Esophagus muscularis mucosa (tissue), 4 donors: Measurements from ENCODE around the gene CLUH. TPM values are rescaled to one million over a fixed set of nuclear protein-coding genes. Genes with fewer than 3 reads are reported as not detected.

Experiments
- DNase-seq: peaks from one replicate; pipeline ENCODE4 v3.0.0-alpha.2; 2017; ENCODE audit errors: extremely low spot score
- H3K27ac ChIP-seq, 4 donors: fragments of 200-600 bp; sonication (generic); replicated peaks in 1 of 4; 1 replicate in 3 of 4; 2 replicates in 1 of 4; pipeline ENCODE4 v1.5.1; 2016 to 2019; ENCODE audit warnings: mild to moderate bottlenecking in 1 of 4
- H3K27me3 ChIP-seq, 4 donors: fragments of 200-600 bp; sonication (generic); one replicate each; pipeline versions ENCODE4 v1.5.1 to v1.6.0; 2016 to 2019
- H3K36me3 ChIP-seq, 4 donors: fragments of 200-600 bp; sonication (generic); one replicate each; pipeline ENCODE4 v1.5.1; 2016 to 2019
- H3K4me1 ChIP-seq, 4 donors: fragments of 200-600 bp; sonication (generic); one replicate each; pipeline ENCODE4 v1.5.1; 2016 to 2019
- H3K4me3 ChIP-seq, 4 donors: fragments of 200-600 bp; sonication (generic); 1 replicate in 2 of 4; 2 replicates in 2 of 4; pipeline ENCODE4 v1.5.1; 2016 to 2019; ENCODE audit warnings: mild to moderate bottlenecking in 4 of 4, moderate library complexity in 1 of 4
- H3K9me3 ChIP-seq, 4 donors: fragments of 200-600 bp; sonication (generic); 1 replicate in 3 of 4; 2 replicates in 1 of 4; pipeline ENCODE4 v1.5.1; 2016 to 2019
- EP300 ChIP-seq: sonication (generic); formaldehyde crosslinking; IDR thresholded peaks from one replicate; pipeline ENCODE4 v1.6.1; 2017; ENCODE audit warnings: antibody characterized with exemption
- POLR2A ChIP-seq: fragments of 450-650 bp; IDR thresholded peaks from one replicate; pipeline ENCODE4 v1.6.1; 2017; ENCODE audit warnings: antibody characterized with exemption, moderate library complexity, mild to moderate bottlenecking, low read depth
- POLR2AphosphoS5 ChIP-seq, 2 donors: sonication (generic); formaldehyde crosslinking; IDR thresholded peaks; one replicate each; pipeline ENCODE4 v1.6.1; 2017; ENCODE audit warnings: antibody characterized with exemption in 2 of 2
- WGBS: methylation state at CpG from one replicate; pipeline ENCODE4 v1.1.5; 2018; 5-methylcytosine and 5-hydroxymethylcytosine counted together
- intact Hi-C: fragments of 100-400 bp; cut with DNase I; formaldehyde crosslinking; loops from one replicate; pipeline ENCODE4 v1.15.1; 2023
- total RNA-seq, 4 donors: library from RNA; depleted of rRNA; stranded (reverse); fragments of >200 nt; gene quantifications; one replicate each; pipeline versions ENCODE4 v1.1.0 to v1.2.1, GENCODE V29; 2016
- TF ChIP-seq, protein P1 (sequence below), 3 experiments: fragments of 200-600 bp in 2 of 3; fragments of 450-650 bp in 1 of 3; sonication (generic) in 2 of 3; IDR thresholded peaks; one replicate each; pipeline ENCODE4 v1.5.1; 2017 to 2019; ENCODE audit warnings: antibody characterized with exemption in 3 of 3, mild to moderate bottlenecking in 2 of 3, moderate library complexity in 1 of 3

The CLUH gene
- total RNA-seq, 4 donors from 2014 or later = 42.8 to 92.9 (median 62.9) TPM

DNA sequence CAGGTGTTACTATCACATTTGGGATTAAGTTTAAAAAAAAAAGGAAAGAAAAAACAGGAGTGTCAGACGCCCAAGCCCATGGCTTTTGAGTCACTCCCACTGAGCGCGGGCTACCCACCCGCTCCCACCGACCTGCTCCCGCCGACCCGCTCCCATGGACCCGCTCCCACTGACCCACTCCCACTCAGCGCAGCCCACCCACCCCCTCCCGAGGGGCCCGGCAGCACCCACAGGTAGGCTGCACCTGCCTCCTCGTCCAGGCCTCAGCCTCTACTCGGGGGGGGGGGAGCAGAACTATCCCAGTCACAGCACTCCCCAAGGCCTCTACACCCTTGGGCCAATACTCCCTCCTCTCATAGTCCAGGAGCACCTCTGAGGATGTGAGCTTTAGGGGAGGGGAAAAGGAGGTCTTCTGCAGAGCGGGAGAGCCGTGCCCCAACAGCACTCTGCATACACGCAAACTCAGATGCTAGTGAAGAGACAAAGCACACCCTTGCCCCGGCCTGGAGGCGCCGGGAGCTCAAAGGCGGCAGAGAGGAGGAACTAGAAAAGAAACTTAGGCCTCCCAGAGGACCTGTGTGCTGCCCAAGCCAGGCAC lies 2.9 kb downstream of the CLUH start:
- H3K4me1 ChIP-seq = peaks cover 66 to 83% (median 75%) of the 10 kb centered on the region in 4 donors
- TF ChIP-seq, protein P1, sequence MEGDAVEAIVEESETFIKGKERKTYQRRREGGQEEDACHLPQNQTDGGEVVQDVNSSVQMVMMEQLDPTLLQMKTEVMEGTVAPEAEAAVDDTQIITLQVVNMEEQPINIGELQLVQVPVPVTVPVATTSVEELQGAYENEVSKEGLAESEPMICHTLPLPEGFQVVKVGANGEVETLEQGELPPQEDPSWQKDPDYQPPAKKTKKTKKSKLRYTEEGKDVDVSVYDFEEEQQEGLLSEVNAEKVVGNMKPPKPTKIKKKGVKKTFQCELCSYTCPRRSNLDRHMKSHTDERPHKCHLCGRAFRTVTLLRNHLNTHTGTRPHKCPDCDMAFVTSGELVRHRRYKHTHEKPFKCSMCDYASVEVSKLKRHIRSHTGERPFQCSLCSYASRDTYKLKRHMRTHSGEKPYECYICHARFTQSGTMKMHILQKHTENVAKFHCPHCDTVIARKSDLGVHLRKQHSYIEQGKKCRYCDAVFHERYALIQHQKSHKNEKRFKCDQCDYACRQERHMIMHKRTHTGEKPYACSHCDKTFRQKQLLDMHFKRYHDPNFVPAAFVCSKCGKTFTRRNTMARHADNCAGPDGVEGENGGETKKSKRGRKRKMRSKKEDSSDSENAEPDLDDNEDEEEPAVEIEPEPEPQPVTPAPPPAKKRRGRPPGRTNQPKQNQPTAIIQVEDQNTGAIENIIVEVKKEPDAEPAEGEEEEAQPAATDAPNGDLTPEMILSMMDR (IDR thresholded peaks at IDR 0.05) = no peak
- TF ChIP-seq POLR2AphosphoS5 (IDR thresholded peaks at IDR 0.05) = no peak
- no peak for TF ChIP-seq EP300
- TF ChIP-seq POLR2A = no peak
- peak overlapping the region in 3 of 4 donors; percentile 92 to 95 (median 92) for H3K4me3 ChIP-seq
- H3K9me3 ChIP-seq = no peaks in the 10 kb centered on the region
- DNase-seq = no peak
- H3K27me3 ChIP-seq = no peaks in the 10 kb centered on the region
- H3K36me3 ChIP-seq = peaks cover 0 to 11% (median 7%) of the 10 kb centered on the region in 4 donors
- peak overlapping the region; percentile 65 to 84 (median 83) for H3K27ac ChIP-seq
- WGBS = 83% methylated on average over 20 of the region's 21 CpGs
- intact Hi-C loops = no loop called here

GRCh38 chr17:2707721-2708584 lies 3.6 kb downstream of the CLUH start:
- TF ChIP-seq, protein P1 (IDR thresholded peaks at IDR 0.05) = peak; percentile 15 to 46 (median 27)
- TF ChIP-seq EP300 = no peak
- no peak for TF ChIP-seq POLR2AphosphoS5 (IDR thresholded peaks at IDR 0.05)
- no peak for TF ChIP-seq POLR2A
- Histone ChIP-seq H3K4me3 (peak overlapping the region in 3 of 4 donors; percentile 5 to 92 (median 13)), H3K27me3 (no peaks in the 10 kb centered on the region), H3K4me1 (peaks cover 62 to 77% (median 71%) of the 10 kb centered on the region in 4 donors), H3K9me3 (no peaks in the 10 kb centered on the region), H3K27ac (peak overlapping the region; percentile 60 to 83 (median 63)), H3K36me3 (peaks cover 6 to 19% (median 14%) of the 10 kb centered on the region in 4 donors)
- WGBS = 70% methylated on average over 9 of the region's 13 CpGs
- DNase-seq = no peak
- intact Hi-C loops = no loop called here

GRCh38 chr17:2706911-2707510 lies 4.6 kb downstream of the CLUH start:
- peaks cover 16 to 28% (median 24%) of the 10 kb centered on the region in 4 donors for H3K36me3 ChIP-seq
- TF ChIP-seq, protein P1 (IDR thresholded peaks at IDR 0.05) = no peak
- TF ChIP-seq POLR2AphosphoS5 (IDR thresholded peaks at IDR 0.05) (no peak), POLR2A (no peak), EP300 (no peak)
- DNase-seq = no peak
- intact Hi-C loops = no loop called here
- WGBS = 84% methylated on average over 20 of the region's 21 CpGs
- H3K9me3 ChIP-seq = no peaks in the 10 kb centered on the region
- H3K4me1 ChIP-seq = peaks cover 55 to 68% (median 61%) of the 10 kb centered on the region in 4 donors
- H3K27me3 ChIP-seq = no peaks in the 10 kb centered on the region
- peak overlapping the region; percentile 60 to 83 (median 63) for H3K27ac ChIP-seq
- H3K4me3 ChIP-seq = no peak overlapping the region

- no peak for TF ChIP-seq POLR2AphosphoS5 (IDR thresholded peaks at IDR 0.05)
- WGBS = 93% methylated on average over 20 of the region's 25 CpGs
- peak overlapping the region in 3 of 4 donors; percentile 34 to 83 (median 45) for H3K27ac ChIP-seq
- no peak for DNase-seq
- H3K36me3 ChIP-seq = peaks cover 24 to 37% (median 32%) of the 10 kb centered on the region in 4 donors
- H3K9me3 ChIP-seq = no peaks in the 10 kb centered on the region
- H3K27me3 ChIP-seq = no peaks in the 10 kb centered on the region
- intact Hi-C loops = no loop called here
- no peak overlapping the region for H3K4me3 ChIP-seq
- peaks cover 55 to 68% (median 61%) of the 10 kb centered on the region in 4 donors for H3K4me1 ChIP-seq
Observed at GRCh38 chr17:2705888-2706795, 5.4 kb downstream of the CLUH start.
